CD4-positive, alpha-beta T cell (primary cell): Measurements from ENCODE around the gene PYM1. TPM values are rescaled to one million over a fixed set of nuclear protein-coding genes. Genes with fewer than 3 reads are reported as not detected.

Experiments
- ATAC-seq: fragments of 200-7000 bp; cut with Tn5 transposase; one replicate; pipeline ENCODE4 v1.10.0; 2022; ENCODE audit warnings: mild to moderate bottlenecking; ENCODE audit not compliant: poor library complexity
- CTCF ChIA-PET: fragments of 350-600 bp; sonication (Branson Sonifier 250); formaldehyde crosslinking; loops from one replicate; lab custom pipeline; 2021; ENCODE audit warnings: antibody characterized with exemption, inconsistent platforms; lab: Charles Lee
- POLR2A ChIA-PET: fragments of 350-600 bp; sonication (Branson Sonifier 250); formaldehyde crosslinking; loops from one replicate; lab custom pipeline; 2021; ENCODE audit warnings: antibody characterized with exemption, inconsistent platforms; lab: Charles Lee
- DNase-seq, 14 experiments: peaks; one replicate each; pipeline ENCODE4 v3.0.0-alpha.2; 2013 to 2020; ENCODE audit warnings: mixed read lengths in 2 of 14
- H3K27ac ChIP-seq, 2 donors: one replicate each; pipeline versions ENCODE4 v1.5.1 to v1.7.0; 2013; ENCODE audit warnings: low read length in 2 of 2, low read depth in 1 of 2, mild to moderate bottlenecking in 1 of 2
- H3K27me3 ChIP-seq, 2 experiments: 1 replicate in 1 of 2; 2 replicates in 1 of 2; pipeline versions ENCODE4 v1.6.1 to v1.7.0; 2013; ENCODE audit warnings: low read length in 2 of 2, control low read depth in 1 of 2, mild to moderate bottlenecking in 1 of 2, moderate library complexity in 1 of 2; ENCODE audit not compliant: insufficient read depth in 2 of 2, control insufficient read depth in 1 of 2
- H3K36me3 ChIP-seq: one replicate; pipeline ENCODE4 v1.6.1; 2013; ENCODE audit warnings: low read length, control low read depth; ENCODE audit not compliant: insufficient read depth
- H3K4me1 ChIP-seq: one replicate; pipeline ENCODE4 v1.6.1; 2013; ENCODE audit warnings: low read length, control low read depth; ENCODE audit not compliant: insufficient read depth
- H3K4me3 ChIP-seq: one replicate; pipeline ENCODE4 v1.5.1; 2013; ENCODE audit warnings: mild to moderate bottlenecking, low read length, moderate library complexity
- H3K9me3 ChIP-seq, 2 experiments: 1 replicate in 1 of 2; 2 replicates in 1 of 2; pipeline versions ENCODE4 v1.6.1 to v1.7.0; 2013; ENCODE audit warnings: low read length in 2 of 2, mild to moderate bottlenecking in 2 of 2, control low read depth in 1 of 2, moderate library complexity in 1 of 2; ENCODE audit not compliant: control insufficient read depth in 1 of 2, insufficient read depth in 1 of 2
- H3K27ac Mint-ChIP-seq: one replicate; pipeline ENCODE4 v1.8.0; 2020; ENCODE audit warnings: mixed read lengths
- H3K27me3 Mint-ChIP-seq: one replicate; pipeline ENCODE4 v1.8.0; 2021; ENCODE audit warnings: mixed read lengths
- H3K36me3 Mint-ChIP-seq: one replicate; pipeline ENCODE4 v1.8.0; 2021; ENCODE audit warnings: low read depth, mixed read lengths
- H3K4me1 Mint-ChIP-seq: one replicate; pipeline ENCODE4 v1.8.0; 2021; ENCODE audit warnings: low read depth, mixed read lengths
- H3K4me3 Mint-ChIP-seq: one replicate; pipeline ENCODE4 v1.8.0; 2020; ENCODE audit warnings: mild to moderate bottlenecking, mixed read lengths
- H3K9me3 Mint-ChIP-seq: one replicate; pipeline ENCODE4 v1.8.0; 2020; ENCODE audit warnings: mixed read lengths
- intact Hi-C, 2 experiments: fragments of 100-400 bp; cut with DNase I in 1 of 2; cut with micrococcal nuclease in 1 of 2; formaldehyde crosslinking; loops; one replicate each; pipeline versions ENCODE4 v1.15.1 to v1.9.0; 2023 to 2025; cut with DNase I, micrococcal nuclease
- total RNA-seq, 174 experiments: library from RNA in 2 of 174; stranded (reverse) in 2 of 174; gene quantifications; one replicate each; pipeline ENCODE4 v1.2.3 and lab custom pipeline; 2021 to 2026
- TF ChIP-seq, protein P1 (sequence below): fragments of 200-600 bp; IDR thresholded peaks from one replicate; pipeline ENCODE4 v1.8.0; 2022; ENCODE audit warnings: antibody characterized with exemption, mild to moderate bottlenecking

PYM1 gene
- total RNA-seq, 2 experiments from 2014 or later: 13.7 to 16.7 TPM

DNA sequence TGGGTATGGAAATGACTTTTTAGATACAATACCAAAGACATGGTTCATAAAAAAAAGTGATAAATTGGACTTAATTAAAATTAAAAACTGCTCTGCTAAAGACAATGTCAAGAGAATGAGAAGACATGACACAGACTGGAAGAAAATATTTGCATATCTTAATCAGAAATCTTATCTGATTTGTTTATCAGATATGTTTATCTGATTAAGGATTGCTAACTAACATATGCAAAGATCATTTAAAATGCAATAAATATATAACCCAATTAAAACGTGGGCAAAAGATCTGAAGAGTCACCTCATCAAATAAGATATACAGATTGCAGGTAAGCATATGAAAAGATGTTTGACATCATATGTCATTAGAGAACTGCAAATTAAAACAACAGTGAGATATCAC lies 75.0 kb downstream of the PYM1 start:
- H3K36me3 Mint-ChIP-seq: no peaks in the 10 kb centered on the region
- H3K27me3 Mint-ChIP-seq: peaks cover 3% of the 10 kb centered on the region
- no peaks in the 10 kb centered on the region for H3K4me1 ChIP-seq
- no peaks in the 10 kb centered on the region for H3K9me3 Mint-ChIP-seq
- no peaks in the 10 kb centered on the region for H3K36me3 ChIP-seq
- no peak overlapping the region for H3K4me3 ChIP-seq
- TF ChIP-seq, protein P1, sequence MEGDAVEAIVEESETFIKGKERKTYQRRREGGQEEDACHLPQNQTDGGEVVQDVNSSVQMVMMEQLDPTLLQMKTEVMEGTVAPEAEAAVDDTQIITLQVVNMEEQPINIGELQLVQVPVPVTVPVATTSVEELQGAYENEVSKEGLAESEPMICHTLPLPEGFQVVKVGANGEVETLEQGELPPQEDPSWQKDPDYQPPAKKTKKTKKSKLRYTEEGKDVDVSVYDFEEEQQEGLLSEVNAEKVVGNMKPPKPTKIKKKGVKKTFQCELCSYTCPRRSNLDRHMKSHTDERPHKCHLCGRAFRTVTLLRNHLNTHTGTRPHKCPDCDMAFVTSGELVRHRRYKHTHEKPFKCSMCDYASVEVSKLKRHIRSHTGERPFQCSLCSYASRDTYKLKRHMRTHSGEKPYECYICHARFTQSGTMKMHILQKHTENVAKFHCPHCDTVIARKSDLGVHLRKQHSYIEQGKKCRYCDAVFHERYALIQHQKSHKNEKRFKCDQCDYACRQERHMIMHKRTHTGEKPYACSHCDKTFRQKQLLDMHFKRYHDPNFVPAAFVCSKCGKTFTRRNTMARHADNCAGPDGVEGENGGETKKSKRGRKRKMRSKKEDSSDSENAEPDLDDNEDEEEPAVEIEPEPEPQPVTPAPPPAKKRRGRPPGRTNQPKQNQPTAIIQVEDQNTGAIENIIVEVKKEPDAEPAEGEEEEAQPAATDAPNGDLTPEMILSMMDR: no peak
- H3K27ac Mint-ChIP-seq: no peak overlapping the region
- ChIA-PET POLR2A (no interaction called here), CTCF (no interaction called here)
- no peak for ATAC-seq
- no peak overlapping the region for H3K27ac ChIP-seq
- H3K9me3 ChIP-seq: no peaks in the 10 kb centered on the region
- no peak overlapping the region for H3K4me3 Mint-ChIP-seq
- no peaks in the 10 kb centered on the region for H3K4me1 Mint-ChIP-seq
- DNase-seq: no peak
- intact Hi-C loops: no loop called here
- peaks cover 0 to 2% of the 10 kb centered on the region in 2 experiments for H3K27me3 ChIP-seq

Other genes with a start within 250 kb of the PYM1 start
- 1 to 10 TPM; 1.2 to 1.6 TPM for gene ITGA7, start 220.0 kb downstream of the PYM1 start, total RNA-seq
- gene BLOC1S1, start 211.8 kb downstream of the PYM1 start, total RNA-seq: 10 to 100 TPM; 34.8 to 36.9 TPM
- gene RDH5, start 207.5 kb downstream of the PYM1 start, total RNA-seq: 1 to 10 TPM; 8.8 TPM
- 10 to 100 TPM; 34.0 to 36.4 TPM for gene CD63, start 198.9 kb downstream of the PYM1 start, total RNA-seq
- 1 to 10 TPM; 4.4 to 6.6 TPM for gene GDF11, start 184.8 kb downstream of the PYM1 start, total RNA-seq
- gene SARNP, start 110.2 kb downstream of the PYM1 start, total RNA-seq: 10 to 100 TPM; 38.2 to 38.6 TPM
- gene ORMDL2, start 109.9 kb downstream of the PYM1 start, total RNA-seq: 10 to 100 TPM; 13.0 to 14.9 TPM
- gene DNAJC14, start 98.3 kb downstream of the PYM1 start, total RNA-seq: 10 to 100 TPM; 17.8 to 21.0 TPM
- gene MMP19, start 85.0 kb downstream of the PYM1 start, total RNA-seq: not detected
- 100 to 1,000 TPM; 799 to 818 TPM for gene DGKA, start 3.3 kb upstream of the PYM1 start, total RNA-seq
- not detected for gene PMEL, start 38.1 kb upstream of the PYM1 start, total RNA-seq
- gene CDK2, start 38.9 kb upstream of the PYM1 start, total RNA-seq: 10 to 100 TPM; 15.8 to 16.0 TPM
- 10 to 100 TPM; 21.6 to 27.4 TPM for gene RAB5B, start 46.2 kb upstream of the PYM1 start, total RNA-seq
- 1 to 10 TPM in 1 of 2 experiments, under 1 TPM in 1; 0.82 to 1.2 TPM for gene SUOX, start 69.4 kb upstream of the PYM1 start, total RNA-seq
- 1 to 10 TPM; 2.5 to 5.0 TPM for gene IKZF4, start 93.1 kb upstream of the PYM1 start, total RNA-seq
- gene RPS26, start 114.0 kb upstream of the PYM1 start, total RNA-seq: 100 to 1,000 TPM; 118 to 126 TPM
- gene ERBB3, start 152.3 kb upstream of the PYM1 start, total RNA-seq: under 1 TPM; 0.22 to 0.47 TPM
- 10 to 100 TPM; 51.0 to 61.0 TPM for gene PA2G4, start 176.7 kb upstream of the PYM1 start, total RNA-seq
- gene RPL41, start 188.7 kb upstream of the PYM1 start, total RNA-seq: 1,000 to 10,000 TPM; 5,865 to 5,989 TPM
- 1 to 10 TPM; 6.3 to 8.9 TPM for gene ZC3H10, start 190.4 kb upstream of the PYM1 start, total RNA-seq
- 10 to 100 TPM; 88.5 to 90.3 TPM for gene ESYT1, start 200.4 kb upstream of the PYM1 start, total RNA-seq
- 1 to 10 TPM; 6.2 to 6.4 TPM for gene MYL6B, start 224.7 kb upstream of the PYM1 start, total RNA-seq
- gene MYL6, start 230.5 kb upstream of the PYM1 start, total RNA-seq: 100 to 1,000 TPM; 670 to 673 TPM